ENCODE data around the gene RAB13. TPM values are rescaled to one million over a fixed set of nuclear protein-coding genes. Genes with fewer than 3 reads are reported as not detected.

RAB13 gene
- total and polyA plus RNA-seq, 2 donors (not counting 3 experiments of a cell fraction or from before 2014, with no cell fraction given), result 76.0 to 124 TPM

- peaks cover 8 to 23% of the 10 kb centered on the region in 2 experiments for H3K36me3 ChIP-seq (ENCODE audit: control insufficient read depth in 2 of 2, extremely low read depth in 1 of 2, insufficient read depth in 2 of 2, low read length in 2 of 2)
- intact Hi-C loops (cut with micrococcal nuclease), result no loop called here
- H3K9me1 ChIP-seq (replicated peaks; ENCODE audit: control insufficient read depth, extremely low read depth, insufficient read depth, low read length), result no peaks in the 10 kb centered on the region
- dilution Hi-C loops (cut with MboI; ENCODE audit: extremely low pct_ligation_motif_present, low sequenced_read_pairs), result no loop called here
- H4K20me1 ChIP-seq (replicated peaks; ENCODE audit: control insufficient read depth, extremely low read depth, insufficient read depth, low read length), result no peaks in the 10 kb centered on the region
- H3K9ac ChIP-seq (replicated peaks; ENCODE audit: extremely low read depth, insufficient read depth, low read length), result no peak overlapping the region
- H3K4me3 ChIP-seq (replicated peaks in 1 of 3; ENCODE audit: insufficient read depth in 1 of 3, low read depth in 1 of 3, low read length in 3 of 3), result peak overlapping the region in 2 of 3 experiments; percentile 70 to 91
- H3K4me1 ChIP-seq (ENCODE audit: control insufficient read depth, extremely low read depth, insufficient read depth, low read length), result peaks cover 10% of the 10 kb centered on the region
- no peaks in the 10 kb centered on the region for H3K27me3 ChIP-seq (ENCODE audit: control insufficient read depth in 2 of 2, insufficient read depth in 2 of 2, low read length in 2 of 2)
- CTCF ChIA-PET, result interaction anchor here (0.8 to 3.9 kb wide), 9 partner anchors 8 to 180 kb away, joined by 3 to 21 read pairs (median 8); partner anchors contain the start of genes CREB3L4, DENND4B, RAB13 and RPS27
- H3K9me3 ChIP-seq (replicated peaks; ENCODE audit: control insufficient read depth, insufficient read depth, low read length), result no peaks in the 10 kb centered on the region
- BruUV-seq (replicated peaks), result no TSS peak
- H3K79me2 ChIP-seq (ENCODE audit: control insufficient read depth, insufficient read depth, low read length), result peaks cover 17% of the 10 kb centered on the region
- peak overlapping the region; percentile 53 for H3K4me2 ChIP-seq (ENCODE audit: insufficient read depth, low read length)
- POLR2A ChIA-PET, result interaction anchor here (1.5 kb wide), 1 partner anchor 11 kb away, joined by 12 read pairs; the partner anchor contains the start of gene CREB3L4
- FAIRE-seq (no peak), DNase-seq (ENCODE audit: low read depth, low spot score) (no peak)
- TF ChIP-seq EZH2 (IDR thresholded peaks at IDR 0.05; ENCODE audit: borderline replicate concordance, low read depth, low read length, severe bottlenecking) (no peak), FOS (IDR thresholded peaks at IDR 0.05; ENCODE audit: borderline replicate concordance, insufficient read depth, low read length) (no peak), JUN (IDR thresholded peaks at IDR 0.05; ENCODE audit: borderline replicate concordance, insufficient read depth, insufficient read length, low read depth) (no peak), MYC (IDR thresholded peaks at IDR 0.05; ENCODE audit: low read depth, low read length) (no peak), GATA2 (IDR thresholded peaks at IDR 0.05; ENCODE audit: insufficient read depth, insufficient read length, low read depth, low read length) (no peak), POLR2AphosphoS5 (IDR thresholded peaks at IDR 0.05; ENCODE audit: insufficient read depth, low read depth, low read length) (no peak), MAX (IDR thresholded peaks at IDR 0.05; ENCODE audit: insufficient read depth, insufficient read length) (no peak), POLR2A (IDR thresholded peaks at IDR 0.05; ENCODE audit: low read depth, low read length) (no peak), CTCF (IDR thresholded peaks at IDR 0.05; ENCODE audit: extremely low read depth in 1 of 2, insufficient read depth in 1 of 2, low read depth in 1 of 2, low read length in 2 of 2) (no peak)
- no peak overlapping the region for H3K27ac ChIP-seq (ENCODE audit: insufficient read depth, low read depth, low read length)
- H2AFZ ChIP-seq (ENCODE audit: low read depth, low read length), result peak overlapping the region; percentile 83
Observed at GRCh38 chr1:153978274-153978909, 7.7 kb downstream of the RAB13 start.
